Stimulated activated naive B cell treated with anti-CD40 and anti-IgM and Interleukin-4, amounts not matched to agents 10 μg/mL and 1 μg/mL and 100 μg/mL, for 72 hours (primary cell): ENCODE data around the gene UGT2B11.
"Not testable (repeated sequence)": the region's sequence is repeated elsewhere in the genome, so short reads cannot be mapped to it uniquely, and the experiment has no call there.

ENCODE experiments used
- ATAC-seq, 2 donors: fragments of 150-1000 bp; cut with Tn5 transposase; replicated peaks; 2 replicates each; pipeline ENCODE4 v1.10.0; 2021; ENCODE audit warnings: moderate library complexity in 1 of 2
- DNase-seq: peaks from one replicate; pipeline ENCODE4 v3.0.0; 2021
- H3K27ac Mint-ChIP-seq: one replicate; pipeline ENCODE4 v1.8.0; 2022; ENCODE audit warnings: mild to moderate bottlenecking, mixed read lengths
- H3K27me3 Mint-ChIP-seq, 2 donors: one replicate each; pipeline ENCODE4 v1.8.0; 2022; ENCODE audit warnings: mixed read lengths in 2 of 2
- H3K36me3 Mint-ChIP-seq, 2 donors: one replicate each; pipeline ENCODE4 v1.8.0; 2022; ENCODE audit warnings: mixed read lengths in 2 of 2, mild to moderate bottlenecking in 1 of 2
- H3K4me1 Mint-ChIP-seq, 2 donors: one replicate each; pipeline ENCODE4 v1.8.0; 2022; ENCODE audit warnings: mixed read lengths in 2 of 2, mild to moderate bottlenecking in 1 of 2
- H3K4me3 Mint-ChIP-seq, 2 donors: one replicate each; pipeline ENCODE4 v1.8.0; 2022; ENCODE audit warnings: mild to moderate bottlenecking in 2 of 2, mixed read lengths in 2 of 2, moderate library complexity in 1 of 2
- H3K9me3 Mint-ChIP-seq, 2 donors: one replicate each; pipeline ENCODE4 v1.8.0; 2022; ENCODE audit warnings: mixed read lengths in 2 of 2, mild to moderate bottlenecking in 1 of 2

UGT2B11 gene

DNA sequence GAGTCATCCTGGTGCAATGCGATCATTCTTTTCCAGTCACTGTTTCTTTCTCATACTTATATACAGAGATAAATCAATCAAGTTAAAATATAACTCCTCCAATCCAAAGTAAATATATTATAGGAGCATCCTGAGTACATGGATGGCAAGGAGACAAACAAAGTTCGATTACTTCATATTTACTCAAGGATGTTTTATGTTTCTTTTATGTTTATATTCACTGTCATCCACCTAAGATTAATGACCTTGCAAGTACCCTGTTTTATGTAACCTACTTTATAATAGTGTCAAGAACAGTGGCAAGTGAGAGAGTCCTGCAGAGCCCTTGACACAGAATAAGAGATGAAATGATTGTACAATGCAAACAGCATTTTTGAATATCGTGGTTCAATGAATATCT, at the start of gene UGT2B11:
Gene UGT2B11, minus strand, starts transcription at position 33 of the 400 bp plus-strand sequence. Its CDS starts 26 bp downstream, at position 7.
- Mint-ChIP-seq H3K27me3 (no peaks in the 10 kb centered on the region), H3K4me1 (no peaks in the 10 kb centered on the region), H3K36me3 (no peaks in the 10 kb centered on the region), H3K9me3 (no peaks in the 10 kb centered on the region), H3K27ac (no peak within 1 kb of the TSS), H3K4me3 (no peak within 1 kb of the TSS)
- ATAC-seq (no peak), DNase-seq (no peak)

DNA sequence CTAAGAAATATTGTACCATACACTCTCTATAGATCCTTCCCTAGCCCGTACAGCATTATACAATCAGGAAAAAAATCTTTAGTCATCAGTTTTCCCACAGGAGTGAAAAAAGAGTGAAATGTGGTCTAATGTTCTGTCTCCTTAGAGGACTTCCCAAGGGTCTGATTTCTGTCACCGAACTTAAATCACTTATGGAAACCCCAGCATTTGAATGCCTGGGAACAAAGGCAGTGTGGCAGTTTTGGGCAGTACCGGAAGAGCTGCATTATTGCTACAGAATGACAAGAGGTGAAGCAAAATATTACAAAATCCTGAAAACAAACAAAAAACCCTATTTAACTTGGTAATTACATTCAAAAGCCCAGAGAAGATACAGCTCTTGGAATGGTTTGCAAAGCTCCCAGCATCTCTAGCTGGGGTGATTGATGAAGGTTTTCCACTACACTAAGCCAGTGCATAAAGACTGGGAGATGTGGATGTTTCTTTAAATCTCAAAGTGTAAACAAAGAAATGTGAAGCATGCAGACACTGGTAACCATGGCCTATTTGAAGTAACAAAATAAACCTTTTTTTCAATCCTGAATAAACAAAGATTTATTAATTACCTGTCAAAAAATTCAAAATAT, 38.7 kb upstream of the UGT2B11 start:
- not testable (repeated sequence) for H3K27me3 Mint-ChIP-seq, H3K36me3 Mint-ChIP-seq, ATAC-seq, DNase-seq, H3K9me3 Mint-ChIP-seq, H3K4me1 Mint-ChIP-seq, H3K4me3 Mint-ChIP-seq, H3K27ac Mint-ChIP-seq

GRCh38 chr4:69250884-69251283, 36.3 kb upstream of the UGT2B11 start:
- not testable (repeated sequence) for H3K27ac Mint-ChIP-seq

GRCh38 chr4:69242562-69243240, 28.2 kb upstream of the UGT2B11 start:
- H3K36me3 Mint-ChIP-seq, H3K4me1 Mint-ChIP-seq, H3K4me3 Mint-ChIP-seq, ATAC-seq, H3K27me3 Mint-ChIP-seq, H3K27ac Mint-ChIP-seq, DNase-seq: not testable (repeated sequence)
- H3K9me3 Mint-ChIP-seq = peaks cover 11 to 23% of the 10 kb centered on the region in 2 donors

More at GRCh38 chr4:69250884-69251283, 36.3 kb upstream of the UGT2B11 start:
- not testable (repeated sequence) for DNase-seq, H3K36me3 Mint-ChIP-seq, H3K9me3 Mint-ChIP-seq, H3K27me3 Mint-ChIP-seq, H3K4me3 Mint-ChIP-seq, ATAC-seq, H3K4me1 Mint-ChIP-seq

- not testable (repeated sequence) for H3K27me3 Mint-ChIP-seq, ATAC-seq, H3K36me3 Mint-ChIP-seq, H3K4me3 Mint-ChIP-seq, H3K27ac Mint-ChIP-seq, H3K4me1 Mint-ChIP-seq, DNase-seq
- H3K9me3 Mint-ChIP-seq = peaks cover 11 to 22% of the 10 kb centered on the region in 2 donors
Measured at GRCh38 chr4:69241746-69242145, 27.2 kb upstream of the UGT2B11 start.

DNA sequence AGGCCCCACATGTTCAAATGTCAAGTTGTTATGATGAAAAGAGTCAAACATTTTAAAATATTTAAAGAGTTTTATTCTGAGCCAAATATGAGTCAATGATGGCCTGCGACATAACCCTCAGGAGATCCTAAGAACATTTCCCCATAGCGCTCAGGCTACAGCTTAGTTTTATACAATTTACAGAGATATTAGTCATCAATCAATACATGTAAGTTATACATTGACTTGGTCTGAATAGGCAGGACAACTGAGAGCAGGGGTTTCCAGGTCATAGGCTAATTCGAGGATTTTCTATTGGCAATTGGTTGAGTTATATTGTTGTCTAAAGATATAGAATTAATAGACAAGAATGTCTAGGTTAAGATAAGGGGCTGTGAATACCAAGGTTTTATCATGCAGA, 26.2 kb upstream of the UGT2B11 start:
- not testable (repeated sequence) for H3K4me1 Mint-ChIP-seq, ATAC-seq, H3K36me3 Mint-ChIP-seq, H3K27ac Mint-ChIP-seq, H3K4me3 Mint-ChIP-seq, DNase-seq, H3K27me3 Mint-ChIP-seq
- peaks cover 2 to 17% of the 10 kb centered on the region in 2 donors for H3K9me3 Mint-ChIP-seq

DNA sequence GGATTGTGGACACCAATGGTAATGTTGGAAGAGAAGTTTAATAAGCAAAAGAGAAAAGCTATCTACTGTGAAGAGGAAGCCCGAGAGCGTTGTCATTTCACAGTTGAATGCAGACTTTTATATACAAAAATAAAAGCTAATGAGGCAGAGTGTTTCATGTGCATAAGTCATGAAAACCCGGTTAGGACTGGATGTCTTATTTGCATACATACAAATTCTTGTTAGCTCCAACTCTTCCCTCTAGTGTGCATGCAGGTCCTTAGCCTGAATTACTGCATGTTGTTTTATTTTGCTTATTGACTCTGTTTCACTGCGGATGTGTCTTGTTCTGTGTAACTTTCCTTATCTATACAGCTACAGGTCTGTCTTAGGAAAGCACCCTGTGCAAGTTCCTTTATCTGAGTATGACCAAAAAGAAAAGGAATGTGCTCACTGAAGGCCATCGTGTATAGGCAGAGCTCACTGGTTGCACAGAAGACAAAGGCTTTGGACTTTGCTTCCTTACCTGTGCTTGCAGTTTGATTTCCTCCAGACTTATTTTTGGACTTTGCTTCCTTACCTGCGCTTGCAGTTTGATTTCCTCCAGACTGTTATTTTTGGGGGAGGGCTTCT, 25.1 kb upstream of the UGT2B11 start:
- Mint-ChIP-seq H3K27me3 (no peaks in the 10 kb centered on the region), H3K9me3 (peaks cover 4 to 15% of the 10 kb centered on the region in 2 donors), H3K4me1 (no peaks in the 10 kb centered on the region), H3K4me3 (no peak overlapping the region), H3K36me3 (no peaks in the 10 kb centered on the region), H3K27ac (no peak overlapping the region)
- ATAC-seq (no peak), DNase-seq (no peak)

GRCh38 chr4:69239092-69239491, 24.5 kb upstream of the UGT2B11 start:
- no peak overlapping the region for H3K4me3 Mint-ChIP-seq

GRCh38 chr4:69224891-69225290, 10.3 kb upstream of the UGT2B11 start:
- DNase-seq (no peak), ATAC-seq (no peak)
- H3K9me3 Mint-ChIP-seq = no peaks in the 10 kb centered on the region
- no peaks in the 10 kb centered on the region for H3K4me1 Mint-ChIP-seq
- no peak overlapping the region for H3K4me3 Mint-ChIP-seq
- H3K27ac Mint-ChIP-seq = no peak overlapping the region
- no peaks in the 10 kb centered on the region for H3K36me3 Mint-ChIP-seq
- H3K27me3 Mint-ChIP-seq = no peaks in the 10 kb centered on the region

More at GRCh38 chr4:69239092-69239491, 24.5 kb upstream of the UGT2B11 start:
- no peak overlapping the region for H3K27ac Mint-ChIP-seq
- H3K4me1 Mint-ChIP-seq = no peaks in the 10 kb centered on the region
- ATAC-seq = no peak
- no peaks in the 10 kb centered on the region for H3K27me3 Mint-ChIP-seq
- no peaks in the 10 kb centered on the region for H3K36me3 Mint-ChIP-seq
- H3K9me3 Mint-ChIP-seq = peaks cover 5 to 15% of the 10 kb centered on the region in 2 donors
- no peak for DNase-seq

DNA sequence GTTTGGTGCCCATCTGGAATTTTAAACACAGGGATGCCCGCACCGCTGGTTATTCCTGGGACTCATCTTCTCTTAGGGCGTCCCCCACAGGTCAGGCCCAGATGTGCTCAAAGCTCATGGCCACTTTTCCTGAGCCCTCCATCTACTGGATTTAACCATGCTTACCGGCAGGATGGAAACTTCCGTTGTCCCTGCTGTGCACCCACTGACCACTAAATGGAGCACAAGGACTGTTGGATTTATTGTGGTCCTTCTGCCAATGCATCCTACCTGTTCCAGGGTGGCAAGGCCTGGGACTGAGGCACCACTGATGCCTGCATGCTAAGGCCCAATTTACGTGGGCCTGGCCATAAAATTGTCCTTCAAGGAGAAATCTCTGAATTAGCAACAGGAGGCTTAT, 8.7 kb upstream of the UGT2B11 start:
- not testable (repeated sequence) for H3K27ac Mint-ChIP-seq, H3K36me3 Mint-ChIP-seq, H3K4me3 Mint-ChIP-seq, ATAC-seq, H3K4me1 Mint-ChIP-seq, H3K9me3 Mint-ChIP-seq, DNase-seq, H3K27me3 Mint-ChIP-seq

DNA sequence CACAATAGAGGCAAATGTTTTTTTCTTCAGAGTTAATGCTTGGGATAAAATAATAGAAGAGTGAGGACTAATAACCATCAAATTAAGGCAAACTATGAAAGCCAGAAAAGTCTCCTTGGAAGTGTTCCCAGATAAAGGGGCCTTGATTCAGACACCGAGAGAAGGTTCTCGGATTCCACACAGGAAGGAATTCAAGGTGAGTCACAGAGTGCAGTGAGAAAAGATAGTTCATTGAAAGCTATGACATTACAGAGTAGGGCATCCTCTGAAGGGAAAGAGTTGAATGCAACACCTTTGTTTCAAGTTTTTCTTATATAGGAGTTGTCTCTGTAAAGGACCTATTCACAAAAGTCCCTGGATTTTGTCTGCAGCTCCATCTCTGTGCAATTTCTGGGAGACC, 3.9 kb upstream of the UGT2B11 start:
- not testable (repeated sequence) for H3K4me3 Mint-ChIP-seq, H3K9me3 Mint-ChIP-seq, H3K36me3 Mint-ChIP-seq, DNase-seq, H3K27ac Mint-ChIP-seq, ATAC-seq, H3K27me3 Mint-ChIP-seq, H3K4me1 Mint-ChIP-seq

GRCh38 chr4:69210911-69211310, 3.6 kb downstream of the UGT2B11 start:
- H3K36me3 Mint-ChIP-seq = no peaks in the 10 kb centered on the region
- H3K27me3 Mint-ChIP-seq = no peaks in the 10 kb centered on the region
- no peak overlapping the region for H3K4me3 Mint-ChIP-seq
- ATAC-seq (no peak), DNase-seq (no peak)
- no peaks in the 10 kb centered on the region for H3K9me3 Mint-ChIP-seq
- H3K4me1 Mint-ChIP-seq = no peaks in the 10 kb centered on the region
- H3K27ac Mint-ChIP-seq = no peak overlapping the region

DNA sequence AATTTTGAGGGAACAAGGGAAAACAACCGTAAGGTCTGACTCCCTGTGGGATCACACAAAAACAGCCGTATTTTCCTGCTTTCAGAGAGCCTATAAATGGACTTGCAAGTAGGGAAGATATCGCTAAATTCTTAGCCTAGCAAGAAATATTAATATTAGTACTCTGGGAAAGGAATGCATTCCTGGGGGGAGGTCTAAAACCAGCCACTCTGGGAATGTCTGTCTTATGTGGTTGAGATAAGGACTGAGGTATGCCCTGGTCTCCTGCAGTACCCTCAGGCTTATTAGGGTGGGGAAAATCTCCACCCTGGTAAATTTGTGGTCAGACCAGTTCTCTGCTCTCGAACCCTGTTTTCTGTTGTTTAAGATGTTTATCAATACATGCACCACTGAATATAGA, 16.0 kb downstream of the UGT2B11 start:
- H3K9me3 Mint-ChIP-seq, H3K4me3 Mint-ChIP-seq, DNase-seq, ATAC-seq, H3K4me1 Mint-ChIP-seq, H3K36me3 Mint-ChIP-seq, H3K27ac Mint-ChIP-seq, H3K27me3 Mint-ChIP-seq: not testable (repeated sequence)

DNA sequence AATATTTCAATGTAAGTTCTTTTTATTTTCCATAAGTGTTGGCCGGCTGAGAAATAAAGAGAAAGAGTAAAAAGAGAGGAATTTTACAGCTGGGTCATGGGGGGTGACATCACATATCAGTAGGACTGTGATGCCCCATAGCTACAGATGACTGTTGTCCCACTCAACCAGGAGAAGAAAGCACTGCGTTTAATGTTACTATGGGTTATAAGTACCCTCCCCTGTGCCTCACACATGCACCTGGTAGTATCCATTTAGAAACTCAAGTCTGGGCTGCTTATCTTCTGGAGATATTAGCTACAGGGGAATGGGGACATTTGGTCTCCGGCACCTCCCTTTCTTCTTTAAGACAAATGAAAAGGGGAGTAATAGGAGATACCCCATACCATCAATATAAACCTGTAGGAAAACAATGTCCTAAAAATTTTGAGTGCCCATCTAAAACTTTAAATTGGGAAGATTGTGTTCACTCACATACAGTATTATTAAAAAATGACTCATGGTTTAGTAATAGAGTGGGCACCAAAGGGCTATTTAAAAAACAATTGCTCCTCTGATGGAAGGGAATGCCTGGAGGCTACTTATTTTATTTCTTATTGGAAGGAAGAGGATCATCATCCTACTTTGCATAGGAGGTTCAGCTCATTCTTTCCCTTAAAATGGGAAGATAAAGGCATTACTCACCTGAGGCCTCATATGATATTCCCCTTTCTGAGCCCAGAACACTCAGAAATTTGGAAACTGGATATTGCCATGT, 18.2 kb downstream of the UGT2B11 start:
- H3K27me3 Mint-ChIP-seq = no peaks in the 10 kb centered on the region
- DNase-seq (no peak), ATAC-seq (no peak)
- H3K4me3 Mint-ChIP-seq = no peak overlapping the region
- no peaks in the 10 kb centered on the region for H3K36me3 Mint-ChIP-seq
- peaks cover 7 to 8% of the 10 kb centered on the region in 2 donors for H3K9me3 Mint-ChIP-seq
- H3K27ac Mint-ChIP-seq = no peak overlapping the region
- H3K4me1 Mint-ChIP-seq = no peaks in the 10 kb centered on the region
